GM12878 (cell line): ENCODE data around the gene LAMC3. TPM values are rescaled to one million over a fixed set of nuclear protein-coding genes. Genes with fewer than 3 reads are reported as not detected.
A peak's percentile ranks its signal among the peaks of the same experiment; 100 is the strongest.
"Not testable (repeated sequence)": the region's sequence is repeated elsewhere in the genome, so short reads cannot be mapped to it uniquely, and the experiment has no call there.

Experiments
- ATAC-seq: fragments of 200-7000 bp; cut with Tn5 transposase; 3 replicates; pipeline ENCODE4 v1.9.1; 2020; ENCODE audit warnings: mild to moderate bottlenecking, moderate library complexity
- BruUV-seq: library from RNA; stranded (reverse); fragments of 400-500 nt; replicated peaks from 2 replicates; lab custom pipeline; 2021; lab: Mats Ljungman, UMichigan
- CTCF ChIA-PET: fragments of 300-600 bp; sonication (Branson Sonifier 250); formaldehyde crosslinking; extraction: SDS; loops from one replicate; lab custom pipeline; 2021; ENCODE audit warnings: inconsistent platforms; lab: Yijun Ruan, JAX
- POLR2A ChIA-PET: fragments of 350-600 bp; formaldehyde crosslinking; extraction: SDS; loops from one replicate; lab custom pipeline; 2021; ENCODE audit warnings: inconsistent platforms; lab: Charles Lee
- RAD21 ChIA-PET: fragments of 300-600 bp; sonication (Branson Sonifier 250); formaldehyde crosslinking; loops from one replicate; lab custom pipeline; 2023; ENCODE audit warnings: antibody characterized with exemption; ENCODE audit not compliant: unreplicated experiment; lab: Charles Lee
- SMC1A ChIA-PET: fragments of 300-600 bp; sonication (Branson Sonifier 250); formaldehyde crosslinking; loops from one replicate; lab custom pipeline; 2023; ENCODE audit not compliant: unreplicated experiment, uncharacterized antibody; lab: Charles Lee
- DNase-seq: peaks from one replicate; pipeline ENCODE4 v3.0.0-alpha.2; 2011; ENCODE audit warnings: low read depth, low spot score
- FAIRE-seq: peaks from 3 replicates; lab custom pipeline; 2011; peaks lifted over from hg19 to GRCh38; lab: Jason Lieb, UNC
- H2AFZ ChIP-seq: 2 replicates; pipeline ENCODE4 v1.6.0; 2011; ENCODE audit warnings: low read depth, low read length, control low read depth; ENCODE audit not compliant: control insufficient read depth
- H3K27ac ChIP-seq: 2 replicates; pipeline ENCODE4 v1.5.1; 2011; ENCODE audit warnings: control low read depth; ENCODE audit not compliant: control insufficient read depth, insufficient read depth
- H3K27me3 ChIP-seq, 2 experiments: replicated peaks in 1 of 2; 2 replicates each; pipeline versions ENCODE4 v1.6.0 to v1.6.1; 2011; ENCODE audit warnings: low read length in 1 of 2; ENCODE audit not compliant: control insufficient read depth in 2 of 2, insufficient read depth in 2 of 2
- H3K36me3 ChIP-seq, 2 experiments: 2 replicates each; pipeline ENCODE4 v1.5.1; 2011; ENCODE audit warnings: low read length in 1 of 2; ENCODE audit not compliant: control insufficient read depth in 2 of 2, insufficient read depth in 2 of 2
- H3K4me1 ChIP-seq: 2 replicates; pipeline ENCODE4 v1.6.1; 2011; ENCODE audit warnings: mild to moderate bottlenecking, low read length, moderate library complexity, mixed read lengths; ENCODE audit not compliant: control insufficient read depth, insufficient read depth
- H3K4me2 ChIP-seq: 2 replicates; pipeline ENCODE4 v1.6.0; 2011; ENCODE audit warnings: control low read depth; ENCODE audit not compliant: control insufficient read depth, insufficient read depth
- H3K4me3 ChIP-seq: fragments of 200-600 bp; sonication (generic); 2 replicates; pipeline ENCODE4 v1.5.1; 2016
- H3K79me2 ChIP-seq: 2 replicates; pipeline ENCODE4 v1.6.0; 2011; ENCODE audit warnings: low read length; ENCODE audit not compliant: control insufficient read depth, insufficient read depth
- H3K9ac ChIP-seq: 2 replicates; pipeline ENCODE4 v1.8.0; 2011; ENCODE audit warnings: low read length, control low read depth, mixed read lengths; ENCODE audit not compliant: control insufficient read depth, insufficient read depth
- H3K9me3 ChIP-seq: replicated peaks from 3 replicates; pipeline ENCODE4 v1.5.1; 2011; ENCODE audit warnings: mild to moderate bottlenecking, low read length; ENCODE audit not compliant: control insufficient read depth, insufficient read depth
- H4K20me1 ChIP-seq: 2 replicates; pipeline ENCODE4 v1.6.0; 2011; ENCODE audit not compliant: control insufficient read depth, insufficient read depth
- CHD1 ChIP-seq: IDR thresholded peaks from 2 replicates; pipeline ENCODE4 v1.6.1; 2012; ENCODE audit warnings: low read depth, low read length, improper control_type of control experiment
- RAD51 ChIP-seq: fragments of 450-650 bp; IDR thresholded peaks from 2 replicates; pipeline ENCODE4 v1.6.1; 2016; ENCODE audit warnings: moderate library complexity, mild to moderate bottlenecking, inconsistent platforms
- TARDBP ChIP-seq: IDR thresholded peaks from 2 replicates; pipeline ENCODE4 v1.6.1; 2016; ENCODE audit warnings: borderline replicate concordance
- WGBS: methylation state at CpG from one replicate; pipeline ENCODE4 v1.1.6; 2016; ENCODE audit warnings: low lambda C conversion rate; ENCODE audit not compliant: insufficient replicate concordance, insufficient coverage; ENCODE audit errors: missing lambda C conversion rate; 5-methylcytosine and 5-hydroxymethylcytosine counted together
- in situ Hi-C: fragments of 300-500 bp; cut with MboI; formaldehyde crosslinking; loops from 9 replicates; pipeline ENCODE4 v1.14.3; 2018; ENCODE audit warnings: mixed read lengths
- intact Hi-C: fragments of 100-400 bp; cut with micrococcal nuclease; formaldehyde crosslinking; loops from one replicate; pipeline ENCODE4 v1.14.2; 2022; ENCODE audit not compliant: unreplicated experiment
- polyA plus RNA-seq, 11 experiments: library from polyadenylated mRNA; depleted of rRNA in 4 of 11; unstranded in 6 of 11; stranded (reverse) in 5 of 11; fragments of >200 nt; fragmentation: Nextera tagmentation in 4 of 11; fragmentation: Illumina TruSeq in 1 of 11; extraction: Ambion mirVana in 4 of 11; extraction: Trizol in 1 of 11; gene quantifications; 1 replicate in 1 of 11; 2 replicates in 10 of 11; pipeline versions ENCODE4 v1.2.1 to v1.2.3, GENCODE V29; 2011 to 2016; ENCODE audit warnings: inconsistent platforms in 2 of 11, missing spikeins in 2 of 11, low read depth in 1 of 11
- total RNA-seq, 4 experiments: library from RNA; depleted of rRNA in 3 of 4; stranded (reverse); fragments of >200 nt in 3 of 4; fragmentation: Illumina TruSeq in 1 of 4; extraction: Trizol in 1 of 4; gene quantifications; 2 replicates each; pipeline versions ENCODE4 v1.2.1 to v1.2.3, GENCODE V29; 2013 to 2021

LAMC3 gene
- total and polyA plus RNA-seq, 10 of the 15 experiments (the other 5 are each of a cell fraction or from before 2014, with no cell fraction given): under 0.01 to 0.08 TPM; not detected in 8

DNA sequence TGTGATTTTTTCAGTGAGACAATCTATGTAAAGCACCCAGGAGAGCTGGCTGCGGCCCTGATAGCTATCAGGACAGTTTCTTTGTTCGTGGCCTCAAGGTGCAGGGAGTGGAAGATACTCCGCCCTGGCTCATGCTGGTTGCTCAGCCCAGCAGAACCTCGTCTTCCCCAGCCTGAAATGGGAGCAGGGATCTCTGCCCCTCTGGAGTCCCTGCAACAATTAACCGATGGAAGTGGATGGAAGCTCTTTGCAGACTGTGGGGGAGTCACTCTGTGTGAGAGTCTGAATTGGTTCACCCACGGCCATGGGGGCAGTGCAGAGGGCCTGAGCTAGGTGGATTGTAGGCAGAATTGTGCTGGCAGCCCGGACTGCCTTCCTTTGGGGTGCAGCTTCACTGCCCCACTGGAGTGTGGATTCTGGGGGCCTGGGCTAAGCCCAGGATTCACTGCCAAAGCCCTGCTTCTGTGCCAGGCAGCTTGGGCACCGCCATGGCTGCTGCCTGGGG lies 90.2 kb downstream of the LAMC3 start:
- TF ChIP-seq RAD51 (no peak), CHD1 (no peak), TARDBP (no peak)
- RAD21 ChIA-PET: no interaction called here
- CTCF ChIA-PET: no interaction called here
- peak; percentile 11 for ATAC-seq
- intact Hi-C loops: no loop called here
- Histone ChIP-seq H2AFZ (no peak overlapping the region), H3K4me2 (no peak overlapping the region), H4K20me1 (no peaks in the 10 kb centered on the region), H3K4me3 (no peak overlapping the region), H3K9me3 (no peaks in the 10 kb centered on the region), H3K36me3 (no peaks in the 10 kb centered on the region), H3K27me3 (peaks cover 8 to 13% of the 10 kb centered on the region in 2 experiments; a peak in 3 of 4 replicates), H3K9ac (no peak overlapping the region), H3K4me1 (no peaks in the 10 kb centered on the region; the same call in 1 of the 2 replicates), H3K79me2 (no peaks in the 10 kb centered on the region), H3K27ac (no peak overlapping the region)
- FAIRE-seq: no peak
- SMC1A ChIA-PET: no interaction called here
- in situ Hi-C loops: no loop called here
- no peak for DNase-seq
- POLR2A ChIA-PET: no interaction called here
- WGBS: 52% methylated on average over 8 of the region's 8 CpGs
- BruUV-seq: no TSS peak

DNA sequence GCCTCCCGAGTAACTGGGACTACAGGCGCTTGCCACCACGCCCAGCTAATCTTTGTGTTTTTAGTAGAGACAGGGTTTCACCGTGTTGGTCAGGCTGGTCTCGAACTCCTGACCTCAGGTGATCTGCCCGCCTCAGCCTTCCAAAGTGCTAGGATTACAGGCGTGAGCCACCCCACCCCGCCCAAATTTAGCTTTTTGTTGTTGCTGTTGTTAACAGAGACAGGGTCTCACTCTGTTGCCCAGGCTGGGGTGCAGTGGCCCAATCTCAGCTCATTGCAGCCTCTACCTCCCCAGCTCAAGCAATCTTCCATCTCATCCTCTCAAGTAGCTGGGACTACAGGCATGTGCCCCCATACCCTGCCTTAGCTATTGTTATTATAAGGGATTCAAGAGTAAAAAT lies 90.9 kb downstream of the LAMC3 start:
- H3K79me2 ChIP-seq, H3K27ac ChIP-seq, BruUV-seq, H4K20me1 ChIP-seq, H3K4me3 ChIP-seq, SMC1A ChIA-PET, POLR2A ChIA-PET, FAIRE-seq, RAD21 ChIA-PET, in situ Hi-C loops, DNase-seq, H3K4me1 ChIP-seq, intact Hi-C loops, H3K9me3 ChIP-seq, H2AFZ ChIP-seq, H3K36me3 ChIP-seq, H3K9ac ChIP-seq, H3K4me2 ChIP-seq, ATAC-seq: not testable (repeated sequence)
- 62% methylated on average over 8 of the region's 8 CpGs for WGBS
- peaks cover 8 to 12% of the 10 kb centered on the region in 2 experiments; a peak in 3 of 4 replicates for H3K27me3 ChIP-seq
- CTCF ChIA-PET: interaction anchor here (0.7 kb wide), 1 partner anchor 76 kb away, joined by 3 read pairs; no protein-coding TSS in a partner anchor
